CD4-positive, alpha-beta memory T cell (primary cell): ENCODE results near the gene PFDN1. TPM values are rescaled to one million over a fixed set of nuclear protein-coding genes. Genes with fewer than 3 reads are reported as not detected.
A peak's percentile ranks its signal among the peaks of the same experiment; 100 is the strongest.
"Not testable (repeated sequence)": the region's sequence is repeated elsewhere in the genome, so short reads cannot be mapped to it uniquely, and the experiment has no call there.

Source experiments
- CTCF ChIA-PET: fragments of 350-600 bp; sonication (Branson Sonifier 250); formaldehyde crosslinking; loops from one replicate; lab custom pipeline; 2021; ENCODE audit warnings: inconsistent platforms; ENCODE audit not compliant: partially characterized antibody; lab: Charles Lee
- POLR2A ChIA-PET: fragments of 350-600 bp; sonication (Branson Sonifier 250); formaldehyde crosslinking; loops from one replicate; lab custom pipeline; 2021; ENCODE audit not compliant: partially characterized antibody; lab: Charles Lee
- DNase-seq, 5 donors: peaks; one replicate each; pipeline versions ENCODE4 v3.0.0 to v3.0.0-alpha.2; 2020 to 2022; ENCODE audit warnings: mixed read lengths in 1 of 5
- H3K27ac ChIP-seq: one replicate; pipeline ENCODE4 v1.7.0; 2013; ENCODE audit warnings: low read depth, low read length
- H3K27me3 ChIP-seq: 2 replicates; pipeline ENCODE4 v1.7.0; 2013; ENCODE audit warnings: mild to moderate bottlenecking, low read length, moderate library complexity; ENCODE audit not compliant: insufficient read depth
- H3K36me3 ChIP-seq: 2 replicates; pipeline ENCODE4 v1.7.0; 2013; ENCODE audit warnings: mild to moderate bottlenecking, low read length, moderate library complexity; ENCODE audit not compliant: insufficient read depth
- H3K4me1 ChIP-seq: 2 replicates; pipeline ENCODE4 v1.7.0; 2013; ENCODE audit warnings: mild to moderate bottlenecking, low read length, moderate library complexity; ENCODE audit not compliant: insufficient read depth
- H3K4me3 ChIP-seq, 2 donors: one replicate each; pipeline ENCODE4 v1.7.0; 2013; ENCODE audit warnings: low read length in 2 of 2, mild to moderate bottlenecking in 1 of 2
- H3K9me3 ChIP-seq, 2 donors: one replicate each; pipeline ENCODE4 v1.7.0; 2013; ENCODE audit warnings: low read length in 2 of 2, control low read depth in 1 of 2; ENCODE audit not compliant: control insufficient read depth in 1 of 2
- H3K27ac Mint-ChIP-seq, 7 donors: one replicate each; pipeline ENCODE4 v1.8.0; 2020 to 2021; ENCODE audit warnings: mixed read lengths in 7 of 7, mild to moderate bottlenecking in 6 of 7, inconsistent platforms in 3 of 7, moderate library complexity in 3 of 7
- H3K27me3 Mint-ChIP-seq, 2 donors: one replicate each; pipeline ENCODE4 v1.8.0; 2020 to 2021; ENCODE audit warnings: mixed read lengths in 2 of 2
- H3K36me3 Mint-ChIP-seq, 2 donors: one replicate each; pipeline ENCODE4 v1.8.0; 2020 to 2021; ENCODE audit warnings: mixed read lengths in 2 of 2, inconsistent platforms in 1 of 2, mild to moderate bottlenecking in 1 of 2
- H3K4me1 Mint-ChIP-seq, 4 donors: one replicate each; pipeline ENCODE4 v1.8.0; 2020 to 2021; ENCODE audit warnings: mixed read lengths in 4 of 4, mild to moderate bottlenecking in 1 of 4
- H3K4me3 Mint-ChIP-seq, 8 donors: one replicate each; pipeline ENCODE4 v1.8.0; 2020 to 2021; ENCODE audit warnings: mixed read lengths in 8 of 8, mild to moderate bottlenecking in 7 of 8, moderate library complexity in 6 of 8, inconsistent platforms in 3 of 8
- H3K9me3 Mint-ChIP-seq, 8 donors: one replicate each; pipeline ENCODE4 v1.8.0; 2020 to 2021; ENCODE audit warnings: mixed read lengths in 8 of 8, mild to moderate bottlenecking in 5 of 8, inconsistent platforms in 3 of 8, moderate library complexity in 1 of 8
- intact Hi-C: fragments of 100-400 bp; cut with micrococcal nuclease; formaldehyde crosslinking; loops from one replicate; pipeline ENCODE4 v1.15.1; 2023
- polyA plus RNA-seq, 2 donors: library from polyadenylated mRNA; unstranded; fragments of 300-500 nt; fragmentation: Illumina TruSeq; gene quantifications; one replicate each; pipeline ENCODE4 v1.2.3, GENCODE V29; 2021
- total RNA-seq, 2 experiments: library from RNA; stranded (reverse); gene quantifications; one replicate each; pipeline ENCODE4 v1.2.3, GENCODE V29; 2021

PFDN1 gene
- total and polyA plus RNA-seq, 4 experiments from 2014 or later = 24.8 to 223 (median 70.9) TPM

DNA sequence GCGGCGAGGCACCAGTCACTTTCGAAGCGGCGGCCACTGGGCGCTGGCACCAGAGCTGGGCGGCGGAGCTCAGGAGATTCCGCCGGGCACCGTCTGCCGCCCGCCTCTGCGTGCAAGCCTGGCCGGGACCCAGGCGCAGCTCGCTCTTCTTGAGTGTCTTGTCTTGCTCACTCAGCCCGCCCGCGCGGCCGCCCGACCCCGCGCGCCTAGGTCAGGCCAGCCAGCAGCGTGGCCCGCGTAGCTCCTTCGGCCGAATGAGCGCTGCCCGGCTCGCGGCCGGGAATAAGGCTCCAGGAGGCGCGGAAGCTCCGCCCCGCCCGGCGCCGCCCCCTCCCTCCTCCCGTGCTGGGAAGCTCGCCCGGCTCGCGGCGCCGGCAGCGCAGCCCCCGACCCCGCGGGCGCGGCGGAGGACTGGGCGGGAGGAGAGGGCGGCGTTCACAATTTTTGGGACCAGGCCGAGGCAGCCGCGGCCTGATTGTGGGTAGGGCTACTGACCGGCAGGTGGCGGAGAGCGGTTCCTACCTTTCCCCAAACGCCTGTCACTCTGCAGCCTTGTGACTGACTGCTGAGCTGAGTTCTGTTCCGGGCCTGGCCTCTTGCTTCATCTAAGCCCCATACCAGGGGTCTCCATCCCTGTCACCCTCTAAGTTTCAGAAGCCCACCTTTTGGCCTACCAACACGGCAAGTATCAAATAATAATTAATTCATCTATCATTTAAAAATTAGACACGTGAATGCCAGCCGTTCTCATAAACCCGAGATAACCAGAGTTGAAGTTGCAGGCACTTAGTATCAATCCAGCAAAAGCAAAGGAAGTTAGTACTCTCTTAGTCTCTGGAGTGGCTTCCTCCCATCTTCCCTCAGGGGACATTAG lies 43.7 kb upstream of the PFDN1 start, which contains the start of gene HBEGF:
Gene HBEGF (minus strand): TSS at position 256 of the 874 bp plus-strand sequence. CDS start 275 bp downstream, outside the sequence.
- no peaks in the 10 kb centered on the region for H3K36me3 Mint-ChIP-seq
- H3K4me3 ChIP-seq = peak within 1 kb of the TSS in 1 of 2 donors; percentile 28
- intact Hi-C loops = loop anchor here (5.0 kb wide), 1 partner anchor 44 kb away; the partner anchor contains the start of gene PFDN1
- no peaks in the 10 kb centered on the region for H3K9me3 ChIP-seq
- DNase-seq = peak; percentile 26 to 61 (median 38)
- H3K4me1 Mint-ChIP-seq = peaks cover 28 to 54% (median 36%) of the 10 kb centered on the region in 4 donors
- peak within 1 kb of the TSS in 6 of 7 donors; percentile 43 to 79 (median 76) for H3K27ac Mint-ChIP-seq
- ChIA-PET CTCF (interaction anchor here (0.6 to 16.4 kb wide), 18 partner anchors 9 to 373 kb away, joined by 3 to 518 read pairs (median 4); partner anchors contain the start of gene SLC4A9), POLR2A (interaction anchor here (0.6 to 1.8 kb wide), 5 partner anchors 17 to 346 kb away, joined by 3 to 11 read pairs (median 3); partner anchors contain the start of gene PFDN1)
- peaks cover 43% of the 10 kb centered on the region for H3K4me1 ChIP-seq
- no peaks in the 10 kb centered on the region for H3K36me3 ChIP-seq
- peaks cover 1 to 4% of the 10 kb centered on the region in 2 donors for H3K27me3 Mint-ChIP-seq
- peak within 1 kb of the TSS; percentile 72 to 91 (median 86) for H3K4me3 Mint-ChIP-seq
- no peaks in the 10 kb centered on the region for H3K27me3 ChIP-seq
- peaks cover 0 to 2% (median 0%) of the 10 kb centered on the region in 8 donors for H3K9me3 Mint-ChIP-seq
- H3K27ac ChIP-seq = peak within 1 kb of the TSS; percentile 27

- H3K36me3 Mint-ChIP-seq = no peaks in the 10 kb centered on the region
- H3K4me1 Mint-ChIP-seq = peaks cover 26 to 57% (median 36%) of the 10 kb centered on the region in 4 donors
- intact Hi-C loops = loop anchor here (5.0 kb wide), 1 partner anchor 44 kb away; the partner anchor contains the start of gene PFDN1
- peak overlapping the region; percentile 72 to 91 (median 84) for H3K4me3 Mint-ChIP-seq
- Histone ChIP-seq H3K36me3 (no peaks in the 10 kb centered on the region), H3K4me1 (peaks cover 44% of the 10 kb centered on the region), H3K9me3 (no peaks in the 10 kb centered on the region), H3K4me3 (peak overlapping the region in 1 of 2 donors; percentile 28), H3K27me3 (no peaks in the 10 kb centered on the region), H3K27ac (peak overlapping the region; percentile 27)
- H3K9me3 Mint-ChIP-seq = peaks cover 0 to 2% (median 0%) of the 10 kb centered on the region in 8 donors
- H3K27ac Mint-ChIP-seq = peak overlapping the region in 2 of 7 donors; percentile 30 to 43
- no peak for DNase-seq
- POLR2A ChIA-PET = interaction anchor here (0.9 to 1.8 kb wide), 5 partner anchors 17 to 94 kb away, joined by 3 to 11 read pairs (median 3); partner anchors contain the start of gene PFDN1
- peaks cover under 1 to 2% of the 10 kb centered on the region in 2 donors for H3K27me3 Mint-ChIP-seq
- CTCF ChIA-PET = interaction anchor here (0.6 to 16.4 kb wide), 17 partner anchors 9 to 374 kb away, joined by 3 to 518 read pairs (median 4); partner anchors contain the start of gene SLC4A9
These were observed 43.0 kb upstream of the PFDN1 start for GRCh38 chr5:140345919-140346347.

DNA sequence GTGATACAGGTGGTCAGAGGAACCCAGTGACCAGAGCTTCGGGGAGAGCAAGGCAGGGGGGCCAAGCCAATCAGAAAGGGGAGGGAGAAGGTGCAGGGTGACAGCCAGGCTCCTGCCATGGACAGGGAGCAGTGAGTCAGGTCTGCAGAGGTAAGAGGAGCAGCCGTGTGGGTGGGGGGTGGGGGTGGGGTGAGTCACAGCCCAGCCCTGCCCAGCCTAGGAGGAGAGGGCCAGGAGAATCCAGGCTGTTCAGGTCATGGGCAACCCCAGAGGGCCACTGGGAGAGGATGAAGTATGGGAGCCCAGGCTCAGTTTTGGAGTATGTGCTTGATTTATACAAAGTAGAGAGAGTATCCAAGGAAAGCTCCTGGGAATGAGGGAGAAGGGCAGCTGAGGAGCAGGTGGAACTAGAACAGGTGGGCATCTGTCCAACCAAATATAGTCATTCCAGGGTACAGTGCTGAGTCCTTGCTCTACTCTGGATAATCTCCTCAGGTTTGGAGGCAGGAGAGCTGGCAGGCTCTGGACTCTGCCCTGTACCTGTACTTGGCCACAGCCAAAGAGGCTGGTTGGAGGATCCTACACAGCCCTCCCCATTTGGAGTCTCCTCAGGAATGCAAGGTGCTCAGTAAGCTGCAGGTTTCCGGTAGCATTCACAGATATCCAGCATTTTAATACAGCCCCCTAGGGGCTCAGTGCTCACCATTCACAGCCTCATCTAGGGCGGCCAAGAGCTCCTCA lies 42.0 kb upstream of the PFDN1 start:
- no peaks in the 10 kb centered on the region for H3K9me3 ChIP-seq
- Mint-ChIP-seq H3K27ac (peak overlapping the region in 4 of 7 donors; percentile 43 to 82 (median 63)), H3K4me1 (peaks cover 26 to 62% (median 39%) of the 10 kb centered on the region in 4 donors), H3K9me3 (peaks cover 0 to 2% (median 0%) of the 10 kb centered on the region in 8 donors), H3K27me3 (peaks cover 0 to 2% of the 10 kb centered on the region in 2 donors), H3K4me3 (peak overlapping the region in 5 of 8 donors; percentile 72 to 91 (median 85)), H3K36me3 (no peaks in the 10 kb centered on the region)
- H3K4me1 ChIP-seq = peaks cover 44% of the 10 kb centered on the region
- no peaks in the 10 kb centered on the region for H3K27me3 ChIP-seq
- intact Hi-C loops = loop anchor here (5.0 kb wide), 1 partner anchor 43 kb away; the partner anchor contains the start of gene PFDN1
- no peak overlapping the region for H3K4me3 ChIP-seq
- DNase-seq = no peak
- CTCF ChIA-PET = interaction anchor here (1.0 to 16.4 kb wide), 8 partner anchors 10 to 99 kb away, joined by 3 to 518 read pairs (median 12); partner anchors contain the start of gene SLC4A9
- POLR2A ChIA-PET = interaction anchor here (0.9 to 1.8 kb wide), 2 partner anchors 42 to 93 kb away, joined by 3 to 11 read pairs; partner anchors contain the start of gene PFDN1
- H3K27ac ChIP-seq = no peak overlapping the region
- H3K36me3 ChIP-seq = no peaks in the 10 kb centered on the region

- H3K36me3 ChIP-seq, H3K27ac ChIP-seq, DNase-seq, H3K27me3 ChIP-seq, H3K36me3 Mint-ChIP-seq, H3K27me3 Mint-ChIP-seq, intact Hi-C loops, H3K9me3 Mint-ChIP-seq, POLR2A ChIA-PET, H3K4me3 ChIP-seq, H3K9me3 ChIP-seq: not testable (repeated sequence)
- H3K4me1 ChIP-seq = peaks cover 44% of the 10 kb centered on the region
- H3K27ac Mint-ChIP-seq = peak overlapping the region in 5 of 7 donors; percentile 63 to 85 (median 71)
- peak overlapping the region in 3 of 8 donors; percentile 38 to 72 (median 59) for H3K4me3 Mint-ChIP-seq
- H3K4me1 Mint-ChIP-seq = peaks cover 26 to 62% (median 39%) of the 10 kb centered on the region in 4 donors
- CTCF ChIA-PET = interaction anchor here (1.6 to 16.4 kb wide), 3 partner anchors 8 to 98 kb away, joined by 3 to 518 read pairs (median 12); no protein-coding TSS in a partner anchor
These were observed 40.9 kb upstream of the PFDN1 start for GRCh38 chr5:140343849-140344248.

DNA sequence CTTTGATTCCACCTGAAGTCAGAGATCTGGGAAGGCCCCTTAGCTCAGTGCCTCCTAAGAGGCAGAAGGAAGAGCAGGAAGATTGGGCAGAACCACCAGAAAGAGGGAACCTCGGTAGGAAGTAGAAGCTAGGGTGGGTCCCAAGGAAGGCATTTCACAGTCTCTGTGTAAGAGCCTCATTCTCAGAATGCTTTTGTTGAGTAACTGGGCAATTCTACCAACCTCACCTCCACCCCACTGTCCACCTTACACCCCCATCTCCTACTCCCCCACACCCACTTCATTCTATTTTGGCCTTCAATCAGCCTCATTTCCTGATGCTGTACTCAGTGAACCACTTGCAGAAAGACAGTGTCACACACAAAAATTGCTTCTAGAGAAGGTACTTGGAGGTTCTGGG lies 40.0 kb upstream of the PFDN1 start:
- Mint-ChIP-seq H3K9me3 (peaks cover 0 to 2% (median 0%) of the 10 kb centered on the region in 8 donors), H3K27ac (peak overlapping the region in 6 of 7 donors; percentile 65 to 95 (median 85)), H3K4me1 (peaks cover 26 to 62% (median 39%) of the 10 kb centered on the region in 4 donors), H3K27me3 (peaks cover 0 to 2% of the 10 kb centered on the region in 2 donors), H3K36me3 (no peaks in the 10 kb centered on the region), H3K4me3 (peak overlapping the region in 6 of 8 donors; percentile 45 to 77 (median 71))
- Histone ChIP-seq H3K4me1 (peaks cover 44% of the 10 kb centered on the region), H3K4me3 (no peak overlapping the region), H3K9me3 (no peaks in the 10 kb centered on the region), H3K36me3 (no peaks in the 10 kb centered on the region), H3K27ac (no peak overlapping the region), H3K27me3 (no peaks in the 10 kb centered on the region)
- ChIA-PET POLR2A (no interaction called here), CTCF (interaction anchor here (1.6 to 16.4 kb wide), 3 partner anchors 9 to 97 kb away, joined by 3 to 518 read pairs (median 12); no protein-coding TSS in a partner anchor)
- intact Hi-C loops = no loop called here
- no peak for DNase-seq

DNA sequence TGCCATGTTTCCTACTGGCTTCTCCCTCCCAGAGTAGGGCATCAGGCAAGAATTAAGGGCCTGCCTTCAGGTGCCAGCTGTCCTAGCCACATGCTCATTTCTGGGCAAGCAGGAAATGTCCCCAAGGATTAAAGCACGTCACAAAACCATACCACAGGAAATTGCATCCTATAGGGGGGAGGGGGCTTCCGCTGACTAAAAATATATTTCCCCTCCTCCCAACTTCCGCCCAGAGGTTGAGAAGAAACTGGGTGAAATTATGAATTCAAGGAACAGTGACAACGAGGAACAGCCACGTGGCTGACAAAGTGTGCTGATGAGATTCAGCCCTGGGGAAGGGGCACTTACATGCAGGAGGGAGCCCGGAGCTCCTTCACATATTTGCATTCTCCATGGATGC lies 39.4 kb upstream of the PFDN1 start:
- POLR2A ChIA-PET = no interaction called here
- no peak overlapping the region for H3K27ac ChIP-seq
- peak in 4 of 5 donors; percentile 18 to 54 (median 35) for DNase-seq

More for the DNA sequence above, 39.4 kb upstream of the PFDN1 start:
- Mint-ChIP-seq H3K4me1 (peaks cover 25 to 58% (median 37%) of the 10 kb centered on the region in 4 donors), H3K4me3 (peak overlapping the region in 5 of 8 donors; percentile 53 to 77 (median 73)), H3K9me3 (peaks cover 0 to 2% (median 0%) of the 10 kb centered on the region in 8 donors), H3K27ac (peak overlapping the region in 6 of 7 donors; percentile 65 to 95 (median 85)), H3K36me3 (no peaks in the 10 kb centered on the region), H3K27me3 (peaks cover 0 to 2% of the 10 kb centered on the region in 2 donors)
- Histone ChIP-seq H3K4me3 (no peak overlapping the region), H3K4me1 (peaks cover 42% of the 10 kb centered on the region), H3K9me3 (no peaks in the 10 kb centered on the region), H3K36me3 (no peaks in the 10 kb centered on the region), H3K27me3 (no peaks in the 10 kb centered on the region)
- CTCF ChIA-PET = interaction anchor here (0.9 to 16.4 kb wide), 3 partner anchors 9 to 96 kb away, joined by 3 to 518 read pairs (median 12); no protein-coding TSS in a partner anchor
- intact Hi-C loops = no loop called here
